ENCODE results near the gene COL3A1. TPM values are rescaled to one million over a fixed set of nuclear protein-coding genes. Genes with fewer than 3 reads are reported as not detected.

COL3A1 gene
- total and polyA plus RNA-seq, 2 of the 8 experiments (the other 6 are each of a cell fraction or from before 2014, with no cell fraction given), result 0.07 to 0.11 TPM

DNA sequence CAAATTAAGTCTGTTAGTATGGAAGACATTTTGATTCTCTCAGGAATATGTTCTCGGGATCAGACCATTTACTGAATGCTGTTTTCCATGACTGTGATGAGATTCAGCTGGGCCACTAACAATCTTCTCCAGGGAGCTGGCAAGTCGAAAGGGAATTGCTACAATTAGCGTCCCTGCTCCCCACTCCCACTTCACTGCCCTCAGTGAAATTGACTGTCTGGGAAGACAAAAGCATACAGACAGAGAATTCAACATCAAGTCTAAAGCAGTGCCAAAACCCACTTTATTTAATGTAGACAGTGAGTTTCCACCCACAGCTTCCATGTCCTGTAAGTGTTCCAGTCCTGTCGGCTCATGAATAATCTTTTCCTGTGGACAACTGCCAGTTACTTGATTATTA is 34.0 kb upstream of the COL3A1 start (continued):
- TF ChIP-seq JUN (IDR thresholded peaks at IDR 0.05; ENCODE audit: low read depth, low read length) (no peak), ZNF274 (IDR thresholded peaks at IDR 0.05; ENCODE audit: borderline replicate concordance, extremely low read depth, low read length) (no peak)

Data from H1 (cell line).